Loucy (cell line): ENCODE results near the gene STAT4.

Source experiments
- H2AFZ ChIP-seq: fragments of 200-600 bp; sonication (generic); 2 replicates; pipeline ENCODE4 v1.6.0; 2016; ENCODE audit warnings: antibody characterized with exemption, mild to moderate bottlenecking, low read length, moderate library complexity
- H3F3A ChIP-seq: fragments of 200-600 bp; 2 replicates; pipeline ENCODE4 v1.6.0; 2016; ENCODE audit warnings: antibody characterized with exemption, low read depth, mild to moderate bottlenecking
- H3K27me3 ChIP-seq: fragments of 200-600 bp; sonication (generic); 2 replicates; pipeline ENCODE4 v1.6.1; 2014; ENCODE audit warnings: low read length, mild to moderate bottlenecking; ENCODE audit not compliant: insufficient read depth, poor library complexity, severe bottlenecking
- H3K36me3 ChIP-seq: fragments of 200-600 bp; sonication (generic); 2 replicates; pipeline ENCODE4 v1.6.1; 2016; ENCODE audit warnings: low read length; ENCODE audit not compliant: insufficient read depth
- H3K4me1 ChIP-seq: fragments of 200-600 bp; sonication (generic); 2 replicates; pipeline ENCODE4 v1.5.1; 2014; ENCODE audit warnings: low read length, mild to moderate bottlenecking; ENCODE audit not compliant: insufficient read depth, poor library complexity, severe bottlenecking
- H3K4me2 ChIP-seq: fragments of 200-600 bp; sonication (generic); 2 replicates; pipeline ENCODE4 v1.6.0; 2014; ENCODE audit warnings: antibody characterized with exemption, low read length, low read depth, mild to moderate bottlenecking; ENCODE audit not compliant: poor library complexity, severe bottlenecking
- H3K4me3 ChIP-seq: fragments of 200-600 bp; sonication (generic); 2 replicates; pipeline ENCODE4 v1.5.1; 2014; ENCODE audit warnings: low read length, mild to moderate bottlenecking, mixed read lengths; ENCODE audit not compliant: poor library complexity, severe bottlenecking
- H3K79me2 ChIP-seq: fragments of 200-600 bp; sonication (generic); 2 replicates; pipeline ENCODE4 v1.6.1; 2014; ENCODE audit warnings: low read length; ENCODE audit not compliant: insufficient read depth
- H3K9ac ChIP-seq: fragments of 200-600 bp; sonication (generic); 2 replicates; pipeline ENCODE4 v1.6.0; 2014; ENCODE audit warnings: mild to moderate bottlenecking, low read depth, low read length, moderate library complexity; ENCODE audit not compliant: poor library complexity, severe bottlenecking
- H3K9me2 ChIP-seq: fragments of 200-600 bp; sonication (generic); replicated peaks from 2 replicates; pipeline ENCODE4 v1.6.1; 2016; ENCODE audit warnings: low read depth, low read length, mixed read lengths
- H3K9me3 ChIP-seq: fragments of 200-600 bp; sonication (generic); 2 replicates; pipeline ENCODE4 v1.6.1; 2014; ENCODE audit warnings: mild to moderate bottlenecking, antibody characterized with exemption, low read length, low read depth; ENCODE audit not compliant: insufficient read depth
- H4K20me1 ChIP-seq: fragments of 200-600 bp; sonication (generic); 2 replicates; pipeline ENCODE4 v1.6.0; 2014; ENCODE audit warnings: antibody characterized with exemption, low read length, mild to moderate bottlenecking; ENCODE audit not compliant: insufficient read depth, poor library complexity, severe bottlenecking
- EZH2phosphoT487 ChIP-seq: fragments of 200-600 bp; IDR thresholded peaks from 2 replicates; pipeline ENCODE4 v1.6.1; 2018; ENCODE audit warnings: antibody characterized with exemption, mild to moderate bottlenecking, moderate library complexity, borderline replicate concordance
- TF ChIP-seq, protein P1 (sequence below): fragments of 200-600 bp; sonication (generic); conservative IDR thresholded peaks from 2 replicates; pipeline ENCODE4 v1.5.1; 2014; ENCODE audit warnings: mild to moderate bottlenecking, antibody characterized with exemption, low read length

STAT4 gene

DNA sequence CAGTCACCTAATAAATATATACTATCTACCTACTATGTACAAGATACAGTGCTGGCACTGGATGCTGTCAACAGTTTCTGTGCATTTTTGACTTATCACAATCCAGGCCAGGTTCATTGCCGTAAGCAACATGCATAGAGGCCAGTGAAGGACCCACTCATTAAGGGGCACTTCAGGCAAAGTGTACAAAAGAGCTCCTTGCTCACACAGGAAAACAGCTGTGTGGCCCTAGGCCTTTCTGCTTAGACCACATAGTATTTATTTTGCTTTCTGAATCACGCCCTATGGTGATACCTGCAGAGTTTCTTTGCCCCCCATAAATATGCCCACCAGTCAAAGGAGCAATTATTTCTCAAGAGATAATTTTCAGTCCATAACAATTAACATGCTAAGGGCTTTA, 39.6 kb upstream of the STAT4 start:
- no peak overlapping the region for H3K4me3 ChIP-seq
- TF ChIP-seq, protein P1, sequence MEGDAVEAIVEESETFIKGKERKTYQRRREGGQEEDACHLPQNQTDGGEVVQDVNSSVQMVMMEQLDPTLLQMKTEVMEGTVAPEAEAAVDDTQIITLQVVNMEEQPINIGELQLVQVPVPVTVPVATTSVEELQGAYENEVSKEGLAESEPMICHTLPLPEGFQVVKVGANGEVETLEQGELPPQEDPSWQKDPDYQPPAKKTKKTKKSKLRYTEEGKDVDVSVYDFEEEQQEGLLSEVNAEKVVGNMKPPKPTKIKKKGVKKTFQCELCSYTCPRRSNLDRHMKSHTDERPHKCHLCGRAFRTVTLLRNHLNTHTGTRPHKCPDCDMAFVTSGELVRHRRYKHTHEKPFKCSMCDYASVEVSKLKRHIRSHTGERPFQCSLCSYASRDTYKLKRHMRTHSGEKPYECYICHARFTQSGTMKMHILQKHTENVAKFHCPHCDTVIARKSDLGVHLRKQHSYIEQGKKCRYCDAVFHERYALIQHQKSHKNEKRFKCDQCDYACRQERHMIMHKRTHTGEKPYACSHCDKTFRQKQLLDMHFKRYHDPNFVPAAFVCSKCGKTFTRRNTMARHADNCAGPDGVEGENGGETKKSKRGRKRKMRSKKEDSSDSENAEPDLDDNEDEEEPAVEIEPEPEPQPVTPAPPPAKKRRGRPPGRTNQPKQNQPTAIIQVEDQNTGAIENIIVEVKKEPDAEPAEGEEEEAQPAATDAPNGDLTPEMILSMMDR, result no peak
- TF ChIP-seq EZH2phosphoT487, result no peak

DNA sequence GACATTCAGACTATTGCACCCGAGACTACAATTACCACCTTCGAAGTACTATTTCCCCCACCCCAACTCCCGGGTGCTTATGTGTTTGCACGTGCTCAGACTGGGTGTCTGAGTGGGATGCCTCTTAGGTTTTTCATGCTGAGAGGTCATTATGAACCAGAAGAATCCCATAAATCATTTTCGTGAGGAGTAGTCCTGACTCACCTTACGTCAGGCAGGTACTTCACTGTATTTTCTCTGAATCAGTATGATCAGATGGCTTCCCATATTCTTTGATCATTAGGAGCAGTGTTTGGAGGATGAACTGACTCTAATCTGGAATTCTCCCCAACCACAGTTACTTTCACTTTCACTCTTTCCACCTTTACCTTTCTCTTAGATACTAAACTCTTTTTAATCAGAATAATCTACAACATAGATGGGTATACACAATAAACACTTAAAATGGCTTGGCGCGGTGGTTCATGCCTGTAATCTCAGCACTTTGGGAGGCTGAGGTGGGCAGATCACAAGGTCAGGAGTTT, 38.4 kb upstream of the STAT4 start:
- Histone ChIP-seq H3K9me2 (no peaks in the 10 kb centered on the region), H3K9ac (peak overlapping the region; percentile 12), H3K36me3 (no peaks in the 10 kb centered on the region), H3K4me3 (peak overlapping the region; percentile 43), H3K27me3 (no peaks in the 10 kb centered on the region), H3F3A (peaks cover 7% of the 10 kb centered on the region; the same call in 1 of the 2 replicates), H3K4me2 (peak overlapping the region; percentile 65), H3K79me2 (no peaks in the 10 kb centered on the region), H3K9me3 (no peaks in the 10 kb centered on the region), H2AFZ (peak overlapping the region; percentile 54), H4K20me1 (no peaks in the 10 kb centered on the region), H3K4me1 (peaks cover 48% of the 10 kb centered on the region)
- TF ChIP-seq, protein P1, result no peak
- TF ChIP-seq EZH2phosphoT487, result no peak

More for the DNA sequence above, 39.6 kb upstream of the STAT4 start:
- peaks cover 59% of the 10 kb centered on the region for H3K4me1 ChIP-seq
- H3K9ac ChIP-seq, result no peak overlapping the region
- H3K36me3 ChIP-seq, result no peaks in the 10 kb centered on the region
- no peaks in the 10 kb centered on the region for H3K9me3 ChIP-seq
- no peaks in the 10 kb centered on the region; the same call in 1 of the 2 replicates for H3K9me2 ChIP-seq
- no peaks in the 10 kb centered on the region for H3K79me2 ChIP-seq
- peaks cover 14% of the 10 kb centered on the region; the same call in 1 of the 2 replicates for H3F3A ChIP-seq
- peak overlapping the region; percentile 11 for H3K4me2 ChIP-seq
- no peaks in the 10 kb centered on the region for H4K20me1 ChIP-seq
- H2AFZ ChIP-seq, result no peak overlapping the region
- no peaks in the 10 kb centered on the region for H3K27me3 ChIP-seq

DNA sequence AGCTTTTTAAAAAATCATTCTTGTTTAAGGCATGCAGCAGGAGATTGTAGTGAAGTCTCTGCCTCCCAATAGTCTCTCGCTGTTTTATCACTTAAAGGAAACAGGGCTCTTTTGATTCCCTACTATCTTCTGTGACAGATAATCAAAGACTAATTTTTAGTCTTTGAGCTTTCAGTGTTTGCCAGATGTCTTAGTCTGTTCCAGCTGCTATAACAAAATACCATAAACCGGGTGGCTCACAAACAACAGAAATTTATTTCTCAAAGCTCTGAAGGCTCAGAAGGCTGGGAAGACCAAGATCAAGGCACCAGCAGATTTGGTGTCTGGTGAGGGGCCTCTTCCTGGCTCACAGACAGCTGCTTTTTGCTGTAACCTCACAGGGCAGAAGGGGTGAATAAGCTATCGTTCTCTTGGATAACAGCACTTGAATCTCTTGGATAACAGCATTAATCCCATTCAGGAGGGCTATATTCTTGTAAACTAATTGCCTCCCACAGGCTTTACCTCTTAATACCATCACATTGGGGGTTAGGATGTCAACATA, 37.8 kb upstream of the STAT4 start:
- H4K20me1 ChIP-seq, result no peaks in the 10 kb centered on the region
- H3K9me2 ChIP-seq, result no peaks in the 10 kb centered on the region
- peak overlapping the region; percentile 54 for H2AFZ ChIP-seq
- H3K9ac ChIP-seq, result peak overlapping the region; percentile 12
- no peaks in the 10 kb centered on the region for H3K27me3 ChIP-seq
- H3K36me3 ChIP-seq, result no peaks in the 10 kb centered on the region
- H3F3A ChIP-seq, result peaks cover 4% of the 10 kb centered on the region; the same call in 1 of the 2 replicates
- peak overlapping the region; percentile 43 for H3K4me3 ChIP-seq
- H3K79me2 ChIP-seq, result no peaks in the 10 kb centered on the region
- H3K4me1 ChIP-seq, result peaks cover 42% of the 10 kb centered on the region
- TF ChIP-seq, protein P1, result no peak
- no peak for TF ChIP-seq EZH2phosphoT487
- H3K4me2 ChIP-seq, result peak overlapping the region; percentile 65
- no peaks in the 10 kb centered on the region for H3K9me3 ChIP-seq
